Erythroblast (primary cell): ENCODE data around the gene DEPP1.

Experiments used
- GATA1 ChIP-seq: IDR thresholded peaks from 2 replicates; pipeline ENCODE4 v1.6.1; 2011; ENCODE audit warnings: low read depth, mild to moderate bottlenecking, control low read depth, low read length, moderate library complexity
- POLR2A ChIP-seq: IDR thresholded peaks from 2 replicates; pipeline ENCODE4 v1.6.1; 2011; ENCODE audit warnings: mild to moderate bottlenecking, low read length

GRCh38 chr10:44976352-44977198 is 2.0 kb downstream of the DEPP1 start:
- TF ChIP-seq POLR2A (no peak), GATA1 (no peak)
